Fibroblast of the aortic adventitia (primary cell): ENCODE results near the gene PPM1H. TPM values are rescaled to one million over a fixed set of nuclear protein-coding genes. Genes with fewer than 3 reads are reported as not detected.

ENCODE experiments used
- DNase-seq: peaks from one replicate; pipeline ENCODE4 v3.0.0-alpha.2; 2010; ENCODE audit warnings: low read depth
- H3K4me3 ChIP-seq: 2 replicates; pipeline ENCODE4 v1.5.1; 2011; ENCODE audit warnings: low read depth, mild to moderate bottlenecking, control low read depth, low read length, moderate library complexity
- CTCF ChIP-seq: IDR thresholded peaks from 2 replicates; pipeline ENCODE4 v1.5.1; 2011; ENCODE audit warnings: mild to moderate bottlenecking, low read length, control low read depth, inconsistent platforms; ENCODE audit not compliant: insufficient read depth
- small RNA-seq: library from RNA; depleted of rRNA; stranded (forward); fragments of <200 nt; gene quantifications from one replicate; pipeline ENCODE3, GENCODE V24; 2012
- total RNA-seq: library from RNA; depleted of rRNA; stranded (reverse); fragments of >200 nt; gene quantifications from 2 replicates; pipeline ENCODE4 v1.2.3, GENCODE V29; 2012; ENCODE audit warnings: low replicate concordance

Gene PPM1H
- total RNA-seq, 1 donor, result 1.3 TPM

GRCh38 chr12:62603061-62603810 is 331.7 kb downstream of the PPM1H start:
- peak; percentile 81 for DNase-seq
- peak; percentile 53 for TF ChIP-seq CTCF
- peak overlapping the region; percentile 92 for H3K4me3 ChIP-seq

- peak; percentile 91 for DNase-seq
- H3K4me3 ChIP-seq, result peak overlapping the region; percentile 92
- TF ChIP-seq CTCF, result no peak
Observed at GRCh38 chr12:62602255-62603060, 332.5 kb downstream of the PPM1H start.

GRCh38 chr12:62601765-62602164 is 333.2 kb downstream of the PPM1H start:
- TF ChIP-seq CTCF, result no peak
- H3K4me3 ChIP-seq, result peak overlapping the region; percentile 92
- no peak for DNase-seq

- no peak overlapping the region for H3K4me3 ChIP-seq
- peak; percentile 26 for TF ChIP-seq CTCF
- no peak for DNase-seq
Observed at GRCh38 chr12:62599854-62600437, 335.0 kb downstream of the PPM1H start.

GRCh38 chr12:62598846-62599245 is 336.1 kb downstream of the PPM1H start:
- TF ChIP-seq CTCF, result no peak
- H3K4me3 ChIP-seq, result no peak overlapping the region
- no peak for DNase-seq

- TF ChIP-seq CTCF, result no peak
- DNase-seq, result no peak
Observed at GRCh38 chr12:62597253-62597652, 337.7 kb downstream of the PPM1H start.

More at GRCh38 chr12:62597253-62597652, 337.7 kb downstream of the PPM1H start:
- H3K4me3 ChIP-seq, result no peak overlapping the region

Small RNA genes within 50 kb of the gene (small RNA-seq; reads per million reads assigned to genes)
- gene MIRLET7I (1,416 reads per million, percentile 99 among the genes with 10 or more reads in this experiment), gene RF00019 (not detected), gene RNU1-83P (2.2 reads per million, percentile 72 among the genes with 10 or more reads in this experiment)

Other genes with a start within 250 kb of the PPM1H start
- 0.41 TPM in 1 of 2 replicates, not detected in the other for gene AVPR1A, start 216.1 kb upstream of the PPM1H start, total RNA-seq